Endodermal cell (in vitro differentiated cells): Measurements from ENCODE around the gene ROR2. TPM values are rescaled to one million over a fixed set of nuclear protein-coding genes. Genes with fewer than 3 reads are reported as not detected.

Experiments
- DNase-seq: peaks from one replicate; pipeline ENCODE4 v3.0.0-alpha.2; 2017
- H3K27ac ChIP-seq: 2 replicates; pipeline ENCODE4 v1.5.1; 2013; ENCODE audit warnings: mild to moderate bottlenecking, low read depth, low read length, moderate library complexity
- H3K27me3 ChIP-seq: 2 replicates; pipeline ENCODE4 v1.6.1; 2013; ENCODE audit warnings: mild to moderate bottlenecking, low read length, moderate library complexity; ENCODE audit not compliant: insufficient read depth, control insufficient read depth, poor library complexity, severe bottlenecking
- H3K36me3 ChIP-seq: 2 replicates; pipeline ENCODE4 v1.7.0; 2013; ENCODE audit warnings: mild to moderate bottlenecking, low read length, moderate library complexity; ENCODE audit not compliant: control insufficient read depth, insufficient read depth
- H3K4me1 ChIP-seq: one replicate; pipeline ENCODE4 v1.7.0; 2013; ENCODE audit warnings: low read length; ENCODE audit not compliant: control insufficient read depth, insufficient read depth
- H3K4me3 ChIP-seq: 2 replicates; pipeline ENCODE4 v1.5.1; 2013; ENCODE audit warnings: mild to moderate bottlenecking, low read length, moderate library complexity
- H3K9ac ChIP-seq: 2 replicates; pipeline ENCODE4 v1.6.1; 2013; ENCODE audit warnings: mild to moderate bottlenecking, low read length, moderate library complexity; ENCODE audit not compliant: poor library complexity, severe bottlenecking; ENCODE audit errors: extremely low read depth
- H3K9me3 ChIP-seq: 2 replicates; pipeline ENCODE4 v1.6.1; 2013; ENCODE audit warnings: mild to moderate bottlenecking, low read length, moderate library complexity; ENCODE audit not compliant: control insufficient read depth
- H3K27ac Mint-ChIP-seq: 2 replicates; pipeline ENCODE4 v1.8.0; 2020; ENCODE audit warnings: mixed read lengths
- H3K27me3 Mint-ChIP-seq: 2 replicates; pipeline ENCODE4 v1.8.0; 2021; ENCODE audit warnings: mild to moderate bottlenecking, mixed read lengths; ENCODE audit not compliant: insufficient read depth
- H3K36me3 Mint-ChIP-seq: 2 replicates; pipeline ENCODE4 v1.8.0; 2020; ENCODE audit warnings: low read depth, mixed read lengths
- H3K4me1 Mint-ChIP-seq: 2 replicates; pipeline ENCODE4 v1.8.0; 2020; ENCODE audit warnings: mixed read lengths
- H3K4me3 Mint-ChIP-seq: 2 replicates; pipeline ENCODE4 v1.8.0; 2020; ENCODE audit warnings: mild to moderate bottlenecking, moderate library complexity, mixed read lengths
- H3K9me3 Mint-ChIP-seq: 2 replicates; pipeline ENCODE4 v1.8.0; 2020; ENCODE audit warnings: mild to moderate bottlenecking, mixed read lengths
- WGBS, 2 experiments: methylation state at CpG; one replicate each; pipeline versions ENCODE4 v1.1.5 to v1.1.7; 2013; ENCODE audit warnings: missing lambda C conversion rate in 2 of 2, mixed read lengths in 1 of 2; ENCODE audit not compliant: insufficient coverage in 1 of 2, insufficient read length in 1 of 2; 5-methylcytosine and 5-hydroxymethylcytosine counted together
- total RNA-seq, 2 donors: library from RNA; stranded (reverse); fragmentation: NEBNext Ultra II Directional in 1 of 2; extraction: Animal tissue kit (Norgen Biotek cat#: 25700) in 1 of 2; gene quantifications; 2 replicates in 1 of 2; 3 replicates in 1 of 2; pipeline ENCODE4 v1.2.1, GENCODE V29; 2021
- TF ChIP-seq, protein P1 (sequence below): fragments of 200-600 bp; sonication (generic); conservative IDR thresholded peaks from 2 replicates; pipeline ENCODE4 v1.5.0; 2021; ENCODE audit warnings: antibody characterized with exemption, mild to moderate bottlenecking

ROR2 gene
- total RNA-seq, 2 donors from 2014 or later: 104 to 160 TPM

DNA sequence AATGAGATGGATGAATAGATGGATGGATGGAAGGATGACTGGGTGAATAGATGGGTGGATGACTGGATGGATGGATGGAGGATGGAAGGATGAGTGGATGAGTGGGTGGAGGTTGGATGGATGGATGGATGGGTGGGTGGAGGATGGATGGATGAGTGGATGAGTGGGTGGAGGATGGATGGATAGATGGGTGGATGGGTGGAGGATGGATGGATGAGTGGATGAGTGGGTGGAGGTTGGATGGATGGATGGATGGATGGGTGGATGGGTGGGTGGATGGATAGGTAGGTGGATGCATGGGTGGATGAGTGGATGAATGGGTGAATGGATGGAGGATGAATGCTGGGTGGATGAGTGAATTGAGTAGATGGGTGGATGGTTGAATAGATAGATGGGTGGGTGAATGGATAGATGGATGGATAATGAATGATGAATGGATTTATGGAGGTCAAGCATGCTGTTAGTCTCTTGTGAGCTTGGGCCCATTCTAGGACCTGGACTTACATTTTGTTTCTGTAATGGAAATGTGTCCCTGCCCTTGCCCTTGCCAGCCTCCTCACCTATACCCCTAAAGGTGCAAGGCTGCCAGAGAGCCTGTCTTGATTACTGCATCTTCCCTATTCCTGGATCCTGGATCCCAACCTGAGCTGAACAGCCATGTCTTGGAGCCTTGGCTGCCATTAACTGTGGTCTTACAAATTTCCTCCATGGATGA lies 366.7 kb downstream of the ROR2 start:
- H3K27ac Mint-ChIP-seq: no peak overlapping the region
- Histone ChIP-seq H3K4me1 (no peaks in the 10 kb centered on the region), H3K27ac (no peak overlapping the region), H3K9ac (no peak overlapping the region), H3K4me3 (no peak overlapping the region), H3K9me3 (no peaks in the 10 kb centered on the region), H3K36me3 (no peaks in the 10 kb centered on the region), H3K27me3 (no peaks in the 10 kb centered on the region)
- H3K27me3 Mint-ChIP-seq: peaks cover 2% of the 10 kb centered on the region
- DNase-seq: no peak
- TF ChIP-seq, protein P1, sequence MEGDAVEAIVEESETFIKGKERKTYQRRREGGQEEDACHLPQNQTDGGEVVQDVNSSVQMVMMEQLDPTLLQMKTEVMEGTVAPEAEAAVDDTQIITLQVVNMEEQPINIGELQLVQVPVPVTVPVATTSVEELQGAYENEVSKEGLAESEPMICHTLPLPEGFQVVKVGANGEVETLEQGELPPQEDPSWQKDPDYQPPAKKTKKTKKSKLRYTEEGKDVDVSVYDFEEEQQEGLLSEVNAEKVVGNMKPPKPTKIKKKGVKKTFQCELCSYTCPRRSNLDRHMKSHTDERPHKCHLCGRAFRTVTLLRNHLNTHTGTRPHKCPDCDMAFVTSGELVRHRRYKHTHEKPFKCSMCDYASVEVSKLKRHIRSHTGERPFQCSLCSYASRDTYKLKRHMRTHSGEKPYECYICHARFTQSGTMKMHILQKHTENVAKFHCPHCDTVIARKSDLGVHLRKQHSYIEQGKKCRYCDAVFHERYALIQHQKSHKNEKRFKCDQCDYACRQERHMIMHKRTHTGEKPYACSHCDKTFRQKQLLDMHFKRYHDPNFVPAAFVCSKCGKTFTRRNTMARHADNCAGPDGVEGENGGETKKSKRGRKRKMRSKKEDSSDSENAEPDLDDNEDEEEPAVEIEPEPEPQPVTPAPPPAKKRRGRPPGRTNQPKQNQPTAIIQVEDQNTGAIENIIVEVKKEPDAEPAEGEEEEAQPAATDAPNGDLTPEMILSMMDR: no peak
- H3K36me3 Mint-ChIP-seq: no peaks in the 10 kb centered on the region
- no peaks in the 10 kb centered on the region for H3K9me3 Mint-ChIP-seq
- no peak overlapping the region for H3K4me3 Mint-ChIP-seq
- peaks cover 14% of the 10 kb centered on the region for H3K4me1 Mint-ChIP-seq

DNA sequence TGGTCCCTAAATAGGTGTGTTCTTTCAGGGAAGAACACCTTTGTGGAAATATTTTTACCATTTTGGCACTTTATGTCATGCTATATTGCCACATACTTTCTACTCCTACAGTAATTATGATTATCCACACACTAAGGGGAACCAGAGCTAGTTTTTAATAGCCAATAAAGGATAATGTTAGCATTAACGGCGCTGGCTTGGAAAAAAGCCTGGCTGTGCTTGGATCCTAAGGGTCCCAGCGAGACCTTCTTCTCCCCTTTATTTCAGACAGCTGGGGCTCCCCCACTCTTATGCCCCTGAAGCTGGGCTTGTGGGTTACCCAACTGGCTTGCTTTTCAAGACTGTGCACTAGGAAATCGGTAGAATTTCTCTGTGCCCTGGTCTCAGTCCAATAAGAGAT lies 367.8 kb downstream of the ROR2 start:
- H3K9me3 ChIP-seq: no peaks in the 10 kb centered on the region
- 95 to 100% methylated on average over 1 to 4 of the region's 4 CpGs for WGBS, 2 experiments
- no peaks in the 10 kb centered on the region for H3K36me3 ChIP-seq
- no peak overlapping the region for H3K4me3 ChIP-seq
- DNase-seq: no peak
- Mint-ChIP-seq H3K4me1 (peaks cover 26% of the 10 kb centered on the region), H3K27ac (no peak overlapping the region), H3K36me3 (no peaks in the 10 kb centered on the region), H3K27me3 (peaks cover 2% of the 10 kb centered on the region), H3K4me3 (no peak overlapping the region), H3K9me3 (no peaks in the 10 kb centered on the region)
- H3K27ac ChIP-seq: no peak overlapping the region
- no peaks in the 10 kb centered on the region for H3K27me3 ChIP-seq
- TF ChIP-seq, protein P1: no peak
- H3K9ac ChIP-seq: no peak overlapping the region
- peaks cover 4% of the 10 kb centered on the region for H3K4me1 ChIP-seq

DNA sequence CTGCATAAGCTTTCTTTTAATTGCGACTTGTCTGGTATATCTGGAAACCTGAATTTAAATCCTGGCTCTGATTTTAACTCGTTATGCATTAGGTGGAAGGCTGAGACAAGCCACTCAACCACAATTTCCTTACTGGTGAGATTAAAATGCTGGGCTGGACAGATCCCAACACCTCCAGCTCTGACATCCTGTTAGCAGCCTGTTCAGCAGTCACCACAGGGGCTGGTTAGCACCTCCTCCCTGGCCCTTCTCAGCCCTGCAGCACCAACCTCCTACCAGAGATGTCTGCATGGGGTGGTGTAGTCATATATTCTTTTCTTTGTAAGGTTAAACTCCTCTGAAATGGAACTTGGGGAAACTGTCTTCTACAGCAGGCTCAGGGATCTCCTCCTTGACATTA lies 369.9 kb downstream of the ROR2 start:
- peaks cover 29% of the 10 kb centered on the region for H3K4me1 Mint-ChIP-seq
- H3K27me3 Mint-ChIP-seq: peaks cover 2% of the 10 kb centered on the region
- TF ChIP-seq, protein P1: no peak
- peak; percentile 87 for DNase-seq
- no peaks in the 10 kb centered on the region for H3K9me3 Mint-ChIP-seq
- Histone ChIP-seq H3K9me3 (no peaks in the 10 kb centered on the region), H3K36me3 (no peaks in the 10 kb centered on the region), H3K4me1 (peaks cover 9% of the 10 kb centered on the region), H3K27ac (no peak overlapping the region), H3K9ac (no peak overlapping the region), H3K4me3 (no peak overlapping the region), H3K27me3 (no peaks in the 10 kb centered on the region)
- no peak overlapping the region for H3K27ac Mint-ChIP-seq
- no peaks in the 10 kb centered on the region for H3K36me3 Mint-ChIP-seq
- no peak overlapping the region for H3K4me3 Mint-ChIP-seq
- 53 to 62% methylated on average over 2 of the region's 2 CpGs for WGBS, 2 experiments
